Osteoblast (primary cell): ENCODE results near the gene TRIO. TPM values are rescaled to one million over a fixed set of nuclear protein-coding genes. Genes with fewer than 3 reads are reported as not detected.

Experiments used
- DNase-seq: peaks from one replicate; pipeline ENCODE4 v3.0.0; 2011; ENCODE audit warnings: low spot score, mixed read lengths; ENCODE audit not compliant: insufficient read length; ENCODE audit errors: missing footprints
- H2AFZ ChIP-seq: 2 replicates; pipeline ENCODE4 v1.6.0; 2011; ENCODE audit warnings: mild to moderate bottlenecking, low read length
- H3K27ac ChIP-seq: 2 replicates; pipeline ENCODE4 v1.5.1; 2011; ENCODE audit warnings: mild to moderate bottlenecking, low read depth, low read length, moderate library complexity
- H3K27me3 ChIP-seq: 2 replicates; pipeline ENCODE4 v1.6.0; 2012; ENCODE audit warnings: mild to moderate bottlenecking, control low read depth, inconsistent platforms, low read length, moderate library complexity; ENCODE audit not compliant: insufficient read depth
- H3K36me3 ChIP-seq: 2 replicates; pipeline ENCODE4 v1.5.1; 2011; ENCODE audit warnings: mild to moderate bottlenecking, low read length, control low read depth, moderate library complexity; ENCODE audit not compliant: insufficient read depth
- H3K4me1 ChIP-seq: 2 replicates; pipeline ENCODE4 v1.5.1; 2011; ENCODE audit warnings: mild to moderate bottlenecking, low read length, control low read depth, moderate library complexity; ENCODE audit not compliant: insufficient read depth
- H3K4me2 ChIP-seq: 2 replicates; pipeline ENCODE4 v1.6.0; 2011; ENCODE audit warnings: mild to moderate bottlenecking, low read length; ENCODE audit not compliant: insufficient read depth
- H3K4me3 ChIP-seq: fragments of 200-600 bp; sonication (generic); 3 replicates; pipeline ENCODE4 v1.5.1; 2012; ENCODE audit warnings: mild to moderate bottlenecking, low read length, inconsistent platforms; ENCODE audit not compliant: insufficient read depth
- H3K79me2 ChIP-seq: 2 replicates; pipeline ENCODE4 v1.6.0; 2012; ENCODE audit warnings: mild to moderate bottlenecking, low read length, control low read depth, inconsistent platforms; ENCODE audit not compliant: insufficient read depth
- H3K9me3 ChIP-seq: 2 replicates; pipeline ENCODE4 v1.5.1; 2011; ENCODE audit warnings: low read depth, low read length, control low read depth
- H4K20me1 ChIP-seq: 2 replicates; pipeline ENCODE4 v1.6.0; 2012; ENCODE audit warnings: mild to moderate bottlenecking, low read length, control low read depth; ENCODE audit not compliant: insufficient read depth
- CTCF ChIP-seq: IDR thresholded peaks from 2 replicates; pipeline ENCODE4 v1.5.1; 2011; ENCODE audit warnings: mild to moderate bottlenecking, low read depth, low read length, moderate library complexity; ENCODE audit errors: extremely low read depth
- total RNA-seq: library from RNA; depleted of rRNA; stranded (reverse); fragments of >200 nt; gene quantifications from 2 replicates; pipeline ENCODE4 v1.2.3, GENCODE V29; 2012

Gene TRIO
- total RNA-seq, 1 donor = 274 TPM

GRCh38 chr5:14508046-14508445, 364.9 kb downstream of the TRIO start:
- Histone ChIP-seq H3K9me3 (no peaks in the 10 kb centered on the region), H3K27me3 (no peaks in the 10 kb centered on the region), H3K79me2 (no peaks in the 10 kb centered on the region), H3K4me3 (no peak overlapping the region), H3K4me2 (no peak overlapping the region), H2AFZ (no peak overlapping the region), H4K20me1 (peaks cover 23% of the 10 kb centered on the region), H3K36me3 (peaks cover 67% of the 10 kb centered on the region), H3K4me1 (no peaks in the 10 kb centered on the region), H3K27ac (no peak overlapping the region)
- no peak for TF ChIP-seq CTCF
- no peak for DNase-seq

DNA sequence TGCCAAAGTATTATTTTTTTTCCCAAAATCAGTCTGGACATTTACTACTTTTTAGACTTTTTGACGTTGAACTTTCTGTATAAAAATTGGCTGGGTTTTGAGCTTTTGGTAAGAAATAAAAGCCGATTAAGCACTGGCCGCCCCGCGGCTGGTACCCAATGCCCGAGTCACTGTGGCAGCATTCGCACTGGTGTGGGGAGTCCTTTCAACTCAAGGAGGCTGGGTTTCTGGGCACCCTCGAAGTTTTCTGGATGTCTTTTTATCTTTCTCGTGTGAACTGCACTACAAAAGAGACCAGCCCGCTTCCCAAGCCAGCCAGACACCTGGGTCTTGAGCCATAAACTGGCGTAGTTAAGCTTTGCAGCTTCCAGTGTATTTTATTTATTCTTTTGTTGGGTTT, 366.4 kb downstream of the TRIO start:
- no peaks in the 10 kb centered on the region for H3K79me2 ChIP-seq
- peaks cover 21% of the 10 kb centered on the region for H4K20me1 ChIP-seq
- no peak for DNase-seq
- no peaks in the 10 kb centered on the region for H3K4me1 ChIP-seq
- no peak overlapping the region for H3K27ac ChIP-seq
- H3K9me3 ChIP-seq = no peaks in the 10 kb centered on the region
- no peak overlapping the region for H3K4me2 ChIP-seq
- H3K36me3 ChIP-seq = peaks cover 52% of the 10 kb centered on the region
- no peaks in the 10 kb centered on the region for H3K27me3 ChIP-seq
- H2AFZ ChIP-seq = no peak overlapping the region
- no peak overlapping the region for H3K4me3 ChIP-seq
- TF ChIP-seq CTCF = no peak

DNA sequence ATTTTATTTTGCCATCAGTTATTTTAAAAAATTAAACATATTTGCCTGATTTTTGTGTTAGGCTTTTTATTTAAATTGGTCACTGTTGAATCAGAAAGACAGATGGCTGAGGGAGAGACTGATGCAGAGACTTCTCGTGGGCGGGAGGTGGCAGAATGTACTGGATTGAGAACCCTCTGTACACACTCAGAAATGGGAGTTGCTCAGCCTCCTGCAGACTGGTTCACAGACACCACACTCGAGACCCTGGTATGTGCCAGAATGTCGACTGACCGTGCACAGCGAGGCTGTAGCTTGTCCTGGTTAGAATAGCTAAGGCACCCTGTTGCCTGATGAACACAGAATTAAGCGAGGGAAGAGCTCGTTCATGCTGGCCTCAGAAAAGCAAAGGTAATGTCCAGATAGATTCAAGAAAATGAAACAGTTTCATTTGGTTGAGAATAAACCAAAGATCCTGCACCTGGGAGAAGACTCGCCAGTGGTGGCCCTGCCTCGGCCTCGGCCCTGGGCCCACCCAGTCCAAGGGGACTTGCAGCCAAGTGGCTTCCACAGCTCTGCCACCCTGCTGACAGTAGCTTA, 367.1 kb downstream of the TRIO start:
- Histone ChIP-seq H3K36me3 (peaks cover 45% of the 10 kb centered on the region), H3K4me2 (no peak overlapping the region), H4K20me1 (peaks cover 21% of the 10 kb centered on the region), H2AFZ (no peak overlapping the region), H3K4me1 (no peaks in the 10 kb centered on the region), H3K79me2 (no peaks in the 10 kb centered on the region), H3K27me3 (no peaks in the 10 kb centered on the region), H3K9me3 (no peaks in the 10 kb centered on the region), H3K4me3 (no peak overlapping the region), H3K27ac (no peak overlapping the region)
- TF ChIP-seq CTCF = no peak
- DNase-seq = no peak

- no peak for TF ChIP-seq CTCF
- H3K36me3 ChIP-seq = peaks cover 38% of the 10 kb centered on the region
- H4K20me1 ChIP-seq = peaks cover 21% of the 10 kb centered on the region
- DNase-seq = no peak
- H3K79me2 ChIP-seq = no peaks in the 10 kb centered on the region
- H3K27ac ChIP-seq = no peak overlapping the region
- no peaks in the 10 kb centered on the region for H3K4me1 ChIP-seq
- no peak overlapping the region for H3K4me2 ChIP-seq
- H2AFZ ChIP-seq = no peak overlapping the region
- no peak overlapping the region for H3K4me3 ChIP-seq
- H3K9me3 ChIP-seq = no peaks in the 10 kb centered on the region
- no peaks in the 10 kb centered on the region for H3K27me3 ChIP-seq
Measured at GRCh38 chr5:14510880-14511279, 367.7 kb downstream of the TRIO start.
